Activated T-cell treated with anti-CD3 and anti-CD28 coated beads, Interleukin-2, amount 50 U/mL, for 4 hours (primary cell): ENCODE results near the gene CTAGE9. TPM values are rescaled to one million over a fixed set of nuclear protein-coding genes. Genes with fewer than 3 reads are reported as not detected.
"Not testable (repeated sequence)": the region's sequence is repeated elsewhere in the genome, so short reads cannot be mapped to it uniquely, and the experiment has no call there.

ENCODE experiments used
- ATAC-seq, 2 donors: fragments of 200-7000 bp; cut with Tn5 transposase; one replicate each; pipeline ENCODE4 v1.10.0; 2021
- DNase-seq: peaks from one replicate; pipeline ENCODE4 v3.0.0-alpha.2; 2020
- H3K27me3 Mint-ChIP-seq: one replicate; pipeline ENCODE4 v1.8.0; 2021; ENCODE audit warnings: low read depth, mixed read lengths
- H3K36me3 Mint-ChIP-seq: one replicate; pipeline ENCODE4 v1.8.0; 2022; ENCODE audit warnings: mixed read lengths; ENCODE audit not compliant: insufficient read depth
- H3K4me1 Mint-ChIP-seq: one replicate; pipeline ENCODE4 v1.8.0; 2021; ENCODE audit warnings: low read depth, mixed read lengths
- H3K4me3 Mint-ChIP-seq: one replicate; pipeline ENCODE4 v1.8.0; 2021; ENCODE audit warnings: mild to moderate bottlenecking, moderate library complexity, mixed read lengths
- H3K9me3 Mint-ChIP-seq: one replicate; pipeline ENCODE4 v1.8.0; 2021; ENCODE audit warnings: mixed read lengths
- total RNA-seq, 3 donors: library from RNA; stranded (reverse); gene quantifications; one replicate each; pipeline ENCODE4 v1.2.1, GENCODE V29; 2021

Gene CTAGE9, protein sequence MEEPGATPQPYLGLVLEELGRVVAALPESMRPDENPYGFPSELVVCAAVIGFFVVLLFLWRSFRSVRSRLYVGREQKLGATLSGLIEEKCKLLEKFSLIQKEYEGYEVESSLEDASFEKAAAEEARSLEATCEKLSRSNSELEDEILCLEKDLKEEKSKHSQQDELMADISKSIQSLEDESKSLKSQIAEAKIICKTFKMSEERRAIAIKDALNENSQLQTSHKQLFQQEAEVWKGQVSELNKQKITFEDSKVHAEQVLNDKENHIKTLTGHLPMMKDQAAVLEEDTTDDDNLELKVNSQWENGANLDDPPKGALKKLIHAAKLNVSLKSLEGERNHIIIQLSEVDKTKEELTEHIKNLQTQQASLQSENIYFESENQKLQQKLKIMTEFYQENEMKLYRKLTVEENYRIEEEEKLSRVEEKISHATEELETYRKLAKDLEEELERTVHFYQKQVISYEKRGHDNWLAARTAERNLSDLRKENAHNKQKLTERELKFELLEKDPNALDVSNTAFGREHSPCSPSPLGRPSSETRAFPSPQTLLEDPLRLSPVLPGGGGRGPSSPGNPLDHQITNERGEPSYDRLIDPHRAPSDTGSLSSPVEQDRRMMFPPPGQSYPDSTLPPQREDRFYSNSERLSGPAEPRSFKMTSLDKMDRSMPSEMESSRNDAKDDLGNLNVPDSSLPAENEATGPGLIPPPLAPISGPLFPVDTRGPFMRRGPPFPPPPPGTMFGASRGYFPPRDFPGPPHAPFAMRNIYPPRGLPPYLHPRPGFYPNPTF
- not detected for total RNA-seq

DNA sequence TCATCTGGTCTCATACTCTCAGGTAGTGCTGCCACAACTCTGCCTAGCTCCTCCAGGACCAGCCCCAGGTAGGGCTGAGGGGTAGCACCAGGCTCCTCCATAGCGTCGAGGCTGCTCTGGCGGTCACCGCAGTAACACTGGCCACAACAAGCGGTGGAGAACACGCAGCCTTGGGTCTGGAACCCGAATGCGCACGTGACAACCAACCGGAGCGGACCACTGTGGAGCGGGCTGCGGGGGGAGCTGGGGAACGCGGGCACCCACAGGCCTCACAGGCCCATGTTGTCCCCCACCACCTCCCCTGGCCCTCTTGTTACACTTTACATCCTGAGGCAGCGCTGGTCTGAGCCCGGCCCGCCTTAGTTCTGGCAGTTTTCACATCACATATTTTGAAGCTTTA, at the start of gene CTAGE9:
Gene CTAGE9 (minus strand): TSS at position 101 of the 400 bp plus-strand sequence. CDS start 0 bp downstream, at position 101.
- H3K27me3 Mint-ChIP-seq, ATAC-seq, H3K4me1 Mint-ChIP-seq, DNase-seq, H3K9me3 Mint-ChIP-seq, H3K4me3 Mint-ChIP-seq, H3K36me3 Mint-ChIP-seq: not testable (repeated sequence)

DNA sequence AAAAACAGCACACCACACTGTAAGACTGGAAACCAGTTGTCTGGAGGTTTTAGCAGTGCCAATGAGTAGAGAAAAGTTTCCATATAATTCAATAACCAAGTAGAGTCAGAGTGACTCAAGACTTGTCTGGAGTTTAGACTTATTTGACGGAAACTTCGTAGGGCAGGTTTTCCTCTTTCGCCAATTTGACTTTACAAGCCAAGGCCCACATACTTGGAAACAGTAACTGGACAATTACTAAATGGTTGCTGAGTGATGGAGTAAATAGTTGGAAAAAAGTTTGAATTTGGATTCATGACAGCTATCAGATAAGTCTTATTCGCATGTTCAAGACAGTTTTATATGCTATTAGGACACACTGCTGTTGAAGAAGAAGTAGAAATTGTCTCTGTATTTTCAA, 48.1 kb upstream of the CTAGE9 start:
- H3K4me1 Mint-ChIP-seq: no peaks in the 10 kb centered on the region
- no peaks in the 10 kb centered on the region for H3K36me3 Mint-ChIP-seq
- no peak overlapping the region for H3K4me3 Mint-ChIP-seq
- ATAC-seq: no peak
- no peak for DNase-seq
- peaks cover 14% of the 10 kb centered on the region for H3K27me3 Mint-ChIP-seq
- H3K9me3 Mint-ChIP-seq: no peaks in the 10 kb centered on the region

DNA sequence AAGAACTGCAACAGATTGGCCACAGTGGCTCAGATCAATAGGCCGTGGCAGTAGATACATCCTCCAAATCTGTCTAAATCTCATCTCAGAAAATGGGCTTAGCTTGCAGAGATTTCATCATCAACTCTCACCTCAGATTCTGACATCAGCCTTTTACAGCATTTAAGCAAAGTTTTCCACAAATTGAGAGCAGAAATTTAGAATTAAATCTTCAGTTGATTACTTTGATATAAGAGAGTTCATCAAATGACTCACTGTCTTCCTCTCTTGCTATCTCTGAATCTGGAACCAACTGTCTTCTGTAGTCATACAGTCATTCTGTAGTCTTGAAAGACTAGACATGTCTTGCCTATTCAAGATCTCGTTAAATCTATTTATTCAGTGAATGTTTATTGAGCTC, 45.2 kb upstream of the CTAGE9 start:
- no peaks in the 10 kb centered on the region for H3K4me1 Mint-ChIP-seq
- H3K36me3 Mint-ChIP-seq: no peaks in the 10 kb centered on the region
- ATAC-seq: no peak
- no peak for DNase-seq
- no peaks in the 10 kb centered on the region for H3K9me3 Mint-ChIP-seq
- no peak overlapping the region for H3K4me3 Mint-ChIP-seq
- peaks cover 18% of the 10 kb centered on the region for H3K27me3 Mint-ChIP-seq

DNA sequence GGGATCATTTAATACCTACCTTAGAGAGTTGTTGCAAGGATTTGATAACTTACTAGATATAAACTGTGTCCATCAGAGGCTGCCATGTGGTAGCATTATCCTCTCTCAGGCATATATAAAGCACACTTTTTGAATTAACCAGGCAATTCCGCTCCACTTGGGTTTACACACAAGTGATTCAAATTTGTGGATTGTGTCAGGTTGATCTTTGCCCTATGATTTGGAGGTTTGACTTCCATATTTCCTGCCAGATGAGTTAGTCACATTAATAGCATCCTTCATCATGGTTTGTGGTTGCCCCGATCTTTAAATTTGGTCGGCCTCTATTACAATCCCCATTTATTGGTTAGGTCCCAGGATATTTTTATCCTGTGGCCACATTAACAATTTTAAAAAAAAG, 44.8 kb upstream of the CTAGE9 start:
- H3K9me3 Mint-ChIP-seq: no peaks in the 10 kb centered on the region
- ATAC-seq (no peak), DNase-seq (no peak)
- no peaks in the 10 kb centered on the region for H3K4me1 Mint-ChIP-seq
- no peaks in the 10 kb centered on the region for H3K36me3 Mint-ChIP-seq
- H3K4me3 Mint-ChIP-seq: no peak overlapping the region
- H3K27me3 Mint-ChIP-seq: peaks cover 18% of the 10 kb centered on the region

DNA sequence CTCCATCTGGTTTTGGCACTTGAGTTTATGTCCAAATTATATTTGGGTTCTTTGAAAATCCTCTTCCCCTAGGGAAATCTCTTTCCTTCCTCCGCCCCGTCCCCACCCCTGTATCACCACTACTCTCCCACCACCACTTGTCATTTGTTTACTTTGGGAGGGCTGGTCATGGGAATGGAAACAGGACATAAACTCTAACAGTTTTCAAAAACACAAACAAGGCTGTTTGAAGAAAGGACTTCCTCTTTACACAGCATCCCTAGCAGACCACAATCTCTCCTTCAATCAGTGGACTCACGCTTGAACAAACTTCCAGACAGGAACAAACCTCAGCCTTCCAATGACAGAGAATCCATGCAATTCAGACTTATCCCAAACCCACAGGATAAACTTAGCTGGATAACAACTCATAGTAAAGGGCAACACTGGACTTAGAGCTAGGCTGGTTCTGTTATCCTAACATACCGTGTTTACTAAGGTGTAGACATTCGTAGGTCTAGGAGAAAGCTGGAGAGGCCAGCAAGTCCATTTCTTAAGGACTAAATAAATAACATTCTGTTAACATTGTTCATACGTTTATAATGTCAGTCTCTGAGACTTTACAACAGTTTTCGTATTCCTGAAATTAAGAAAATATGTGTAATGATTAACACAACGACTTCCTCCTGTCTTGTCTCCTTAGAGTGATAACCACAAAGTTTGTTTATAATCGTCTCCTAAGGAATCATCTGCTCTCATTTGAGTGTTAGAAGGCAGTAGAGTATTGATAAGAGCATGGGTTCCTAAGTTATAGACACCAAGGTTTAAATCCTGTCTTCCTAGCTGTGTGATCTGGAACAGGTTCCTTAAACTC, 44.1 kb upstream of the CTAGE9 start:
- Mint-ChIP-seq H3K9me3 (no peaks in the 10 kb centered on the region), H3K36me3 (no peaks in the 10 kb centered on the region), H3K27me3 (peaks cover 18% of the 10 kb centered on the region), H3K4me3 (no peak overlapping the region), H3K4me1 (no peaks in the 10 kb centered on the region)
- no peak for ATAC-seq
- no peak for DNase-seq

DNA sequence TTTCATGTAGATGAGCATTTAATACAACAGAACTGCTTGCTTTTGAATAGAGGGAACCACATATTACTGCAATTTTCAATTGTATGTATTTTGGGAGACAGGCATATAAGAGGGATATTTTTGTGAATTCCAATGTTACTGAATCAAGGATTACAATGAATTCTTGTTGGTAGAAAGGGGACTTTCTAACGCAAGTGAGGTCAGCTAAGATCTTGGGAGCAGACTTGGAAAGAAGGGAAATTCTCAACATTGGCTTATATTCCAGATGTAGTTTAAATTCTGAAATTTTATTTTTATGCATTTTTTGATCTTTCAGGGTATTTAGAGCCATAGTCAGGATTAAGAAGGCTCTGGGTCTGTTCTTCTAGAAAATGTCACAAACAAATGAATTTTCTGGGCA, 43.3 kb upstream of the CTAGE9 start:
- no peaks in the 10 kb centered on the region for H3K4me1 Mint-ChIP-seq
- no peak for ATAC-seq
- H3K27me3 Mint-ChIP-seq: peaks cover 18% of the 10 kb centered on the region
- DNase-seq: no peak
- H3K9me3 Mint-ChIP-seq: no peaks in the 10 kb centered on the region
- no peaks in the 10 kb centered on the region for H3K36me3 Mint-ChIP-seq
- no peak overlapping the region for H3K4me3 Mint-ChIP-seq

DNA sequence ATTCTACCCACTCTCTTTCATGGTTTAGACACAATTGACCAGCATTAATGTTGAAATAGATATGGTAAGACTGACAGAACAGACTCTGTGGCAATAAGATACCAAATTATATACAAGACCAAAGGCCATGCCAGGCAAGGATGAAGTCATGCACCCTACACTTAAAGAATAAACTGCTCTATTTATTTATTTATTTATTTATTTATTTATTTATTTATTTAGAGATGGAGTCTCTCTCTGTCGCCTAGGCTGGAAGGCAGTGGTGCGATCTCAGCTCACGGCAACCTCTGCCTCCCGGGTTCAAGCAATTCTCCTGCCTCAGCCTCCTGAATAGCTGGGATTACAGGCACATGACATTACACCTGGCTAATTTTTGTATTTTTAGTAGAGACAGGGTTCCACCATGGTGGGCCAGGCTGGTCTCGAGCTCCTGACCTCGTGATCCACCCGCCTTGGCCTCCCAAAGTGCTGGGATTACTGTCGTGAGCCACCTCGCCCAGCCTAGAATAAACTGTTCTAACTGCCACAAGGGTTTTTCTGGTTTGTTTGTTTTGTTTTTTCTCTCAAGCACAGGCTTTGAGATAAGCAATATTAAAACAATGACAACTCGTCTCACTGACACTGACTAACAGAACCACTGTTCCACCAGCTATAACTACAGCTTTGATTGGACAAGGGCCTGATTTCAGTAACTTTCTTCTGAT, 40.3 kb upstream of the CTAGE9 start:
- H3K4me1 Mint-ChIP-seq, H3K4me3 Mint-ChIP-seq, H3K9me3 Mint-ChIP-seq, H3K36me3 Mint-ChIP-seq, ATAC-seq, DNase-seq: not testable (repeated sequence)
- H3K27me3 Mint-ChIP-seq: peaks cover 15% of the 10 kb centered on the region

DNA sequence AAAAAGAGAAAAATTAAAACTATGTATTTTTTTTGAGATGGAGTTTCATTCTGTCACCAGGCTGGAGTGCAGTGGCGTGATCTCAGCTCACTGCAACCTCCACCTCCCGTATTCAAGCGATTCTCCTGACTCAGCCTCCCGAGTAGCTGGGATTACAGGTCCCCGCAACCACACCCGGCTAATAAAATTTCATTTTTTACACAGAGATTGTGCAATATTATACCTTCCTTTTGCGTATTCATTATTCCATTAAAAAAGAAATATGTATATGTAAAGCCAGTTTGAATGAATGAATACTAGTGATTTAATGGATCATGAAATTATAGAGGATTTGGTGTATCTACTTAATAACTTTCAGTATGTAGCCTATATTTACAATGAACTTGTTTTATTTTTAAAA, 38.2 kb upstream of the CTAGE9 start:
- no peak for ATAC-seq
- H3K4me1 Mint-ChIP-seq: no peaks in the 10 kb centered on the region

DNA sequence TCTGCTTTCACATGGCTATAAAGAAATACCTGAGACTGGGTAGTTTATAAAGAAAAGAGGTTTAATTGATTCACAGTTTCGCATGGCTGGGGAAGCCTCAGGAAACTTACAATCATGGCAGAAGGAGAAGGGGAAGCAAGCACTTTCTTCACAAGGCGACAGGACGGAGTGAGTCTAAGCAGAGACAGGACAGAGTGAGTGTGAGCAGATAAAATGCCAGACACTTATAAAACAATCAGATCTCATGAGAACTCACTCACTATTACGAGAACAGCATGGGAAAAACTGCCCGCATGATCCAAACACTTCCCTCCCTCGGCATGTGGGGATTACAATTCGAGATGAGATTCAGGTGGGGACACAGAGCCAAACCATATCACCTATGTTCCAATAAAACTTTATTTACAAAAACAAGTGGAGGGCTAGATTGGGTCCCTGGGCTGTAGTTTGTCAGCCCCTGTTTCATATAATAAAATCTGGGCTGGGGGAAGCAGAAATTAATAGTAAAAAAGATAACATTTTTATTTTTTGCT, 37.1 kb upstream of the CTAGE9 start:
- Mint-ChIP-seq H3K36me3 (no peaks in the 10 kb centered on the region), H3K27me3 (no peaks in the 10 kb centered on the region), H3K4me1 (no peaks in the 10 kb centered on the region), H3K9me3 (no peaks in the 10 kb centered on the region), H3K4me3 (no peak overlapping the region)
- DNase-seq: no peak
- no peak for ATAC-seq

More for the DNA sequence above, 38.2 kb upstream of the CTAGE9 start:
- Mint-ChIP-seq H3K4me3 (no peak overlapping the region), H3K36me3 (no peaks in the 10 kb centered on the region), H3K27me3 (peaks cover 5% of the 10 kb centered on the region), H3K9me3 (no peaks in the 10 kb centered on the region)
- DNase-seq: no peak

DNA sequence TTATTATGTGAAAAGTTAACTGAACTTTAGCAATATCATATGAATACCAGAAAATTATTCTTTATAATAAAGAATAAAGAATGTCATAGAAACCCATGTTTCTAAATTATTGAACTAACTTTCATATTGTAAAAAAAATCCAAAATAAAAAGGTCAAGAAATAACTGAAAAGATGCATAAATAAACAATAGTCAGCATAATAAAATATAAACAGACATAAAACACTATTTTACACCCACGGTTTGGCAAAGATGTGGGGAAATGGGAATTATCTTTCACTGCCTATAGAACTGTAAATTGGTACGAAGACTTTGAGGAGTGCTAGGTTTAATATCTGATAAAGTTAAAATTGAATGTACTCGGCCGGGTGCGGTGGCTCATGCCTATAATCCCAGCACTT, 34.7 kb upstream of the CTAGE9 start:
- no peaks in the 10 kb centered on the region for H3K27me3 Mint-ChIP-seq
- no peak for ATAC-seq
- DNase-seq: no peak
- no peaks in the 10 kb centered on the region for H3K9me3 Mint-ChIP-seq
- no peaks in the 10 kb centered on the region for H3K36me3 Mint-ChIP-seq
- H3K4me1 Mint-ChIP-seq: no peaks in the 10 kb centered on the region
- no peak overlapping the region for H3K4me3 Mint-ChIP-seq

DNA sequence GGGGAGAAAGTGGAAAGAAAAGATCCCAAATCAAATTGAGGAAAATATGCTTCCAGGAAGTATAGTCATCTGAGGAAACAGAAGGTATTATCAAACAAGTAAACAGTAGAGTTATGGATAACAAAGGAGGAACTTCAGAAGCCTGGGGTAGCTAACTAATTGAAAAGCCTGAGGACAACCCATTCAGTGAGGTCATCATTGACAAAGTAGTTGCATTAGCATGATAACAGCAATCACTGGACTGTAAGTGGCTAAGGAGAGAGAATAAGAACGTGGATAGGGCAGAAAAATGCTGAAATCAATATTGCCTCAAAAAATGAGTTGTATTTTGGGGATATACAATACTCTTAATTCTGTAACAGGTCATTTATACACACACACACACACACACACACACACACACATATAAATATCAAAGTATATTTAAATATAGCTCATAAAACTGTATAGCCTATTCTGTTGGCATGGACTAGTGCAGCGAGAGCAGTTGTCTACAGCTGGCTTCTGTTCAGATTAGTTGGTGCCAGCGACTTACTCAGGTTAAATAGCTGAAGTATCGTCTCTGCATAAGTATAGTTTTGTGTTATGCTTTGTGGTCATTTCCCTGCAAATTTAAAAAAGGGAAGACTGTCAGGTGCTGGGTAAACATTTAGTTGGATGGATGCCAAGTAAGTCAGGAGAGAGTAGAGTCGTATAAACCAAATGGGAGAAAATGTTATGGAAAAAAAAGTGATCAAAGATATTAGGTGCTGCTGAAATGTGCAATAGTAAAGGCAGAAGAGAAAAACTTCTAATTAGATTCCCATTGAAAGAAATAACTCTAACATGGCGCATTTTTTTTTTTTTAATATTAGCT, 33.8 kb upstream of the CTAGE9 start:
- Mint-ChIP-seq H3K4me3 (no peak overlapping the region), H3K4me1 (no peaks in the 10 kb centered on the region), H3K27me3 (no peaks in the 10 kb centered on the region), H3K9me3 (no peaks in the 10 kb centered on the region), H3K36me3 (no peaks in the 10 kb centered on the region)
- ATAC-seq (no peak), DNase-seq (no peak)

DNA sequence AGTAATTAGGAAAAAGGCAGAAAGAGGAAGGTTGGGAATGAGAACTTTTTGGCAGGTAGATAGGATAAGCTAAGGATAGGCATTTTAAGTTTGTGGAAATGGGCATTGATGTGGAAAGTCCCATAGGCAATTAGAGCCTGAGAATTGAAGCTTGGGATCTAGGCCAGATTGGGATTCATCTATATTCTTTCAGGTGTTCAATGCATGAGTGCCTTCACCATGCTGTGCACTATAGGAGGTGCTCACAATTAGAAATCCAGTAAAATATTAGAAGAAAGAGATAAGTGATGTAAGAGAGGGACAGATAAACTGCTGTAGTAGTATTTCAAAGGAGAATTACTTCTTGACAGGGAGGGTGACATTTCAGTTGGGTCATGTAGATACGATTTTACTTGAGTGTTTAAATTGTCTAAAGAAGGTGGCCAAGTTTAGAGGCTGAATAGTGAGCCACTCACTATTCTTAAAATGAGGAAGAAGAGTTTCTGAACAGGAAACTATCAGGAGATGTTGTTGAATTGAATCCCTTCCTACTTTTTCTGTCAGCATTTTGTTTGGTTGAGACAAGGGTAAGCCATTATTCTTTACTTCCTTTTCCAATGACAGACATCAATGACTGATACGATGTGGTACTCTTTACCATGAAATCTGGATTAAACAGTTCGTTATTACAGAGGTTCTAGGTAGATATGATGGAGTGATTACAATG, 31.0 kb upstream of the CTAGE9 start:
- H3K4me3 Mint-ChIP-seq: no peak overlapping the region
- ATAC-seq (no peak), DNase-seq (no peak)
- H3K36me3 Mint-ChIP-seq: no peaks in the 10 kb centered on the region
- H3K9me3 Mint-ChIP-seq: no peaks in the 10 kb centered on the region
- H3K4me1 Mint-ChIP-seq: no peaks in the 10 kb centered on the region
- H3K27me3 Mint-ChIP-seq: no peaks in the 10 kb centered on the region
